Uterus (tissue), 2 donors: ENCODE data around the gene ATAD3B.

Experiments used
- POLR2A ChIP-seq, 2 donors: fragments of 450-650 bp; IDR thresholded peaks; one replicate each; pipeline ENCODE4 v1.6.1; 2016; ENCODE audit warnings: antibody characterized with exemption in 2 of 2, mild to moderate bottlenecking in 1 of 2, moderate library complexity in 1 of 2
- TF ChIP-seq, protein P1 (sequence below), 4 experiments: fragments of 200-600 bp in 2 of 4; fragments of 450-650 bp in 2 of 4; sonication (generic) in 2 of 4; IDR thresholded peaks; one replicate each; pipeline ENCODE4 v1.5.1; 2016 to 2019; ENCODE audit warnings: antibody characterized with exemption in 4 of 4, mild to moderate bottlenecking in 2 of 4, moderate library complexity in 1 of 4

DNA sequence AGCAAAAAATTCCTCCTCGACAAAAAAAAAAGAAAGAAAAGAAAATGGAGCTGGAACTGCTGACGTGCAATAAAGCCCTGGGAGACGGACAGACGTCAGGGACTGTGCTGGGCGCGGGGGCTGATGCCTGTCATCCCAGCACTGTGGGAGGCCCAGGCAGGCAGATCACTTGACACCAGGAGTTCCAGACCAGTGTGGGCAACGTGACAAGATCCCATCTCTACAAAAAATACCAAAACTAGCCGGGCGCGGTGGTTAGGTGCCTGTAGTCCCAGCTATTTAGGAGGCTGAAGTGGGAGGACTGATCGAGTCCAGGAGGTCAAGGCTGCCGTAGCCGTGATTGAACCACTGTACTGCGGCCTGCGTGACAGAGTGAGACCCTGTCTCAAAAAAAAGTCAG is 46.9 kb upstream of the ATAD3B start:
- TF ChIP-seq, protein P1, sequence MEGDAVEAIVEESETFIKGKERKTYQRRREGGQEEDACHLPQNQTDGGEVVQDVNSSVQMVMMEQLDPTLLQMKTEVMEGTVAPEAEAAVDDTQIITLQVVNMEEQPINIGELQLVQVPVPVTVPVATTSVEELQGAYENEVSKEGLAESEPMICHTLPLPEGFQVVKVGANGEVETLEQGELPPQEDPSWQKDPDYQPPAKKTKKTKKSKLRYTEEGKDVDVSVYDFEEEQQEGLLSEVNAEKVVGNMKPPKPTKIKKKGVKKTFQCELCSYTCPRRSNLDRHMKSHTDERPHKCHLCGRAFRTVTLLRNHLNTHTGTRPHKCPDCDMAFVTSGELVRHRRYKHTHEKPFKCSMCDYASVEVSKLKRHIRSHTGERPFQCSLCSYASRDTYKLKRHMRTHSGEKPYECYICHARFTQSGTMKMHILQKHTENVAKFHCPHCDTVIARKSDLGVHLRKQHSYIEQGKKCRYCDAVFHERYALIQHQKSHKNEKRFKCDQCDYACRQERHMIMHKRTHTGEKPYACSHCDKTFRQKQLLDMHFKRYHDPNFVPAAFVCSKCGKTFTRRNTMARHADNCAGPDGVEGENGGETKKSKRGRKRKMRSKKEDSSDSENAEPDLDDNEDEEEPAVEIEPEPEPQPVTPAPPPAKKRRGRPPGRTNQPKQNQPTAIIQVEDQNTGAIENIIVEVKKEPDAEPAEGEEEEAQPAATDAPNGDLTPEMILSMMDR (IDR thresholded peaks at IDR 0.05) = no peak
- TF ChIP-seq POLR2A (IDR thresholded peaks at IDR 0.05) = no peak
